Nephron (organoid): ENCODE measurements around the gene TTL.
"Not testable (repeated sequence)": the region's sequence is repeated elsewhere in the genome, so short reads cannot be mapped to it uniquely, and the experiment has no call there.

Experiments
- H3K27ac Mint-ChIP-seq, 3 experiments: 2 replicates each; pipeline ENCODE4 v1.8.0; 2020; ENCODE audit warnings: mixed read lengths in 3 of 3, mild to moderate bottlenecking in 2 of 3, moderate library complexity in 1 of 3
- H3K27me3 Mint-ChIP-seq: 2 replicates; pipeline ENCODE4 v1.8.0; 2021; ENCODE audit warnings: low read depth, mild to moderate bottlenecking, moderate library complexity, mixed read lengths
- H3K36me3 Mint-ChIP-seq: 2 replicates; pipeline ENCODE4 v1.8.0; 2020; ENCODE audit warnings: low read depth, mixed read lengths
- H3K4me1 Mint-ChIP-seq: 2 replicates; pipeline ENCODE4 v1.8.0; 2020; ENCODE audit warnings: mixed read lengths
- H3K4me3 Mint-ChIP-seq, 3 experiments: 2 replicates each; pipeline ENCODE4 v1.8.0; 2020; ENCODE audit warnings: mild to moderate bottlenecking in 3 of 3, mixed read lengths in 3 of 3, moderate library complexity in 2 of 3
- H3K9me3 Mint-ChIP-seq: 2 replicates; pipeline ENCODE4 v1.8.0; 2020; ENCODE audit warnings: mixed read lengths
- CTCF ChIP-seq, 3 experiments: fragments of 200-600 bp; sonication (generic); IDR thresholded peaks; one replicate each; pipeline ENCODE4 v1.5.0; 2021; ENCODE audit warnings: antibody characterized with exemption in 3 of 3; ENCODE audit not compliant: unreplicated experiment in 3 of 3

TTL gene

GRCh38 chr2:112523291-112523777 lies 41.4 kb downstream of the TTL start:
- no peaks in the 10 kb centered on the region for H3K4me1 Mint-ChIP-seq
- no peaks in the 10 kb centered on the region for H3K27me3 Mint-ChIP-seq
- H3K4me3 Mint-ChIP-seq = no peak overlapping the region
- no peak overlapping the region for H3K27ac Mint-ChIP-seq
- peaks cover 84% of the 10 kb centered on the region for H3K36me3 Mint-ChIP-seq
- no peak for TF ChIP-seq CTCF (IDR thresholded peaks at IDR 0.05; ENCODE audit: unreplicated experiment in 3 of 3)
- peaks cover 2% of the 10 kb centered on the region for H3K9me3 Mint-ChIP-seq

- H3K27ac Mint-ChIP-seq, H3K27me3 Mint-ChIP-seq, H3K4me3 Mint-ChIP-seq, H3K9me3 Mint-ChIP-seq, H3K4me1 Mint-ChIP-seq: not testable (repeated sequence)
- H3K36me3 Mint-ChIP-seq = peaks cover 85% of the 10 kb centered on the region
Observed at GRCh38 chr2:112524276-112524675, 42.3 kb downstream of the TTL start.

- TF ChIP-seq CTCF (IDR thresholded peaks at IDR 0.05; ENCODE audit: unreplicated experiment in 3 of 3) = no peak
- no peaks in the 10 kb centered on the region for H3K27me3 Mint-ChIP-seq
- H3K4me3 Mint-ChIP-seq = no peak overlapping the region
- no peaks in the 10 kb centered on the region for H3K4me1 Mint-ChIP-seq
- peaks cover 2% of the 10 kb centered on the region for H3K9me3 Mint-ChIP-seq
- peaks cover 79% of the 10 kb centered on the region for H3K36me3 Mint-ChIP-seq
- H3K27ac Mint-ChIP-seq = no peak overlapping the region
Observed at GRCh38 chr2:112528541-112528940, 46.6 kb downstream of the TTL start.

- Mint-ChIP-seq H3K36me3 (peaks cover 70% of the 10 kb centered on the region), H3K27me3 (no peaks in the 10 kb centered on the region), H3K27ac (no peak overlapping the region), H3K9me3 (peaks cover 2% of the 10 kb centered on the region), H3K4me1 (no peaks in the 10 kb centered on the region), H3K4me3 (no peak overlapping the region)
- TF ChIP-seq CTCF (IDR thresholded peaks at IDR 0.05; ENCODE audit: unreplicated experiment in 3 of 3) = no peak
Observed at GRCh38 chr2:112529757-112530156, 47.8 kb downstream of the TTL start.

GRCh38 chr2:112530728-112531127 lies 48.8 kb downstream of the TTL start:
- no peaks in the 10 kb centered on the region for H3K27me3 Mint-ChIP-seq
- no peak overlapping the region for H3K4me3 Mint-ChIP-seq
- peaks cover 63% of the 10 kb centered on the region for H3K36me3 Mint-ChIP-seq
- TF ChIP-seq CTCF (IDR thresholded peaks at IDR 0.05; ENCODE audit: unreplicated experiment in 3 of 3) = no peak
- H3K9me3 Mint-ChIP-seq = peaks cover 2% of the 10 kb centered on the region
- no peak overlapping the region for H3K27ac Mint-ChIP-seq
- H3K4me1 Mint-ChIP-seq = no peaks in the 10 kb centered on the region

- H3K9me3 Mint-ChIP-seq = no peaks in the 10 kb centered on the region
- no peaks in the 10 kb centered on the region for H3K4me1 Mint-ChIP-seq
- H3K36me3 Mint-ChIP-seq = peaks cover 28% of the 10 kb centered on the region
- no peak for TF ChIP-seq CTCF (IDR thresholded peaks at IDR 0.05; ENCODE audit: unreplicated experiment in 3 of 3)
- no peak overlapping the region for H3K27ac Mint-ChIP-seq
- H3K27me3 Mint-ChIP-seq = no peaks in the 10 kb centered on the region
- no peak overlapping the region for H3K4me3 Mint-ChIP-seq
Observed at GRCh38 chr2:112534826-112535225, 52.9 kb downstream of the TTL start.

- H3K9me3 Mint-ChIP-seq, H3K27me3 Mint-ChIP-seq, H3K4me1 Mint-ChIP-seq, H3K27ac Mint-ChIP-seq, H3K4me3 Mint-ChIP-seq: not testable (repeated sequence)
- H3K36me3 Mint-ChIP-seq = peaks cover 16% of the 10 kb centered on the region
Observed at GRCh38 chr2:112536665-112537064, 54.7 kb downstream of the TTL start.
